Measurements from ENCODE around the gene TMEM198. TPM values are rescaled to one million over a fixed set of nuclear protein-coding genes. Genes with fewer than 3 reads are reported as not detected.

Gene TMEM198
- total RNA-seq = 1.1 and 1.3 TPM in 2 replicates

DNA sequence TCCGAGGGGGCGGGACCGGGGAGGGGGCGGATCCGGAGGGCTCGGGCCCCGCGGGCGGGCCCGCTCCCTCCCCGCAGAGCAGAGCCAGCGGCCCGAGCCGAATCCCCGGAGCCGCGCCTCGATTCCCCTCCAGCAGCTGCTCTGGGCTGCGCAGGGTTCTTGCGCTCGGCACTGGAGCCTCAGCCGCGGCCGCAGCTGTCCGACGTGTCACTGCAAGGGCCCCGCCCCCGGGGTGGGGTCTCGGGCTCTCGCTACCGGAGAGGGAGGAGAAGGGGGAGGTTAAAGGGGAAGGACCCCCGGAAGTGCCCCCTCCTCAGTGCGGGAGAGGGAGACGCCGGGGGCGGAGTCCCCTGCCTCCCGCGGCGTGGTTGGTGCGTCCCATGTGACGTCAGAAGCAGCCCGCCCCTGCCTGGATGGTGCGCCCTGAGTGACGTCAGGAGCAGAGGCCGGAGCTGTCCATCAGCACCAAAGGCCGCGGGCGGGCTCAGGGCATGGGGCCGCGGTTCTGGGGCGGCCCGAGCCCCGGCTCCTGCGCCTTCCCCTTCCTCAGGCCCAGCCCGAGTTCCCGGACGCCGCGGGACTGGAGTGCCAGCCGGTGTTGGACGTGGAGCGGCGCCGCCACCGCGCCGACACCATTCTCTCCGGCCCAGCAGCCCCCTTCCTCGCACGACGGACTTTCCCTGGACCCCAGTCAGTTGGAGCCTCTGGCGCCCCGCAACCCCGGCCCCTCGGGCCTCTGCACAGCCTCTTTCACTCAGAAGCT is at the start of gene TMEM198, which contains the start of gene CHPF:
TSS of gene TMEM198 (plus strand) at position 433 of the 763 bp plus-strand sequence. CDS start 700 bp downstream, outside the sequence.
TSS of gene CHPF (minus strand) at position 214 of the 763 bp plus-strand sequence. CDS start 271 bp downstream, outside the sequence.

DNA sequence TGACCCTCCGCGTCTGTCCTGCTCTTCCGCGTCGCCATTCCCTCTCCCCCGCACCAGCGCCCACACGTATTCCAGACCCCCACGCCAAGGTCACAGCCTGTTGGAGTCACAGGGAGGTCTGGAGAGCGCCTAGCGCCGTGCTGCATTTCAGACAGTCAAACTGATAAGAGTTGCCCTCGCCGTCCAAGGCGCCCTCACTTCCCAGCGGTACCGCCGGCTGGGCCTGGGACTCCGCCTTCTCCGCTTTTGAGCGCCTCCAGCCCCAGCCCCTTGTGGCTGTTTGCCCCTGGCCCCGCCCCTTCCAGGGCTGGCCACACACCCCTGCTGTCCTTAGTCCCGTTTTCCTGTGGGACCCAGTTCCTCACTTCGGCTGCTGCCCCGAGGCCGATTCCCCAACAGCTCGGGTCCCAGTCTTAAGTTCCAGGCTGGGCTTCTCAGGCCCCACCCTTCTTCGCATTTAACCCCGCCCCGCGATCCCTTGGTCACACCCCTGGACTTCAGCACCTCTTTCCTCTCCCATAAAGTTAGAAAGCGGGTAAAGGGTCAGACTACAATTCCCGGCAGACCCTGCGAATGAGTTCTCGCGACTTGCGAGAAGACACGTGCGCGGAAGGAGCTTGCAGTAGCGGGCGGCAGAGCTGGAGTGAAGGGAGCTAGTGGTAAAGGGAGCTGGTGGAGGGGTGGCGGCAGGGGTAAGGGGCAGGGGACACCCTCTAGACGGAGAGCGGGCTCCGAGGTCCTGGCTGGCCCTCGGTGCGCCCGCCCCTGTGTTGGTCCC is 45.4 kb upstream of the TMEM198 start, which contains the start of gene GMPPA:
TSS of gene GMPPA (plus strand) at position 612 of the 778 bp plus-strand sequence. CDS start 1,085 bp downstream, outside the sequence.

DNA sequence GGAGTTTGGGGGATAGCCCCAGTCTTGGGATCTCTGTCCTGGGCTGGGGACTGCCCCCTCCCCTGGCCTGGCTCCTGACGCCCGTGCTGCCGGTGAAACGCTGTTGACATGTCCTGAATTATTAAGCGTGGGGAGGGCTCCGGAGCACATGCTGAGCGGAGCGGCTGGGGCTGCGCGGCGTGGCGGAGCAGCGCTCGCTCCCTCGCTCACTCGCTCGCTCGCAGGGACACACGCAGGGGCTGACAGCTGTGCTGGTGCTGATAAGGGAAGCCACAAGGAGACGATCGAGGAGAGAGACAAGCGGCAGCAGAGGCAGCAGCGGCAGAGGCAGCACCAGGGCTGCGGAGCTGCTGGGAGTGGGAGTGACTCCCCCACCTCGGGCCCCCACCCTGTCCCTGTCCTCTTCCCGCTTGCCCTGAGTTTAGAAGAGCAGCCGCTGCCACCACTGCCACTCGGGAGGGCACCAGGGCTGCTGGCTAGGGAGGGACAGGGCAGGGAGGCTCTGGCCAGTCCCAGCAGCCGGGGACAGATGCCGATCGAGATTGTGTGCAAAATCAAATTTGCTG is 29.5 kb upstream of the TMEM198 start, which contains the start of gene ASIC4:
TSS of gene ASIC4 (plus strand) at position 287 of the 566 bp plus-strand sequence. CDS start at position 530, 243 bp downstream.

DNA sequence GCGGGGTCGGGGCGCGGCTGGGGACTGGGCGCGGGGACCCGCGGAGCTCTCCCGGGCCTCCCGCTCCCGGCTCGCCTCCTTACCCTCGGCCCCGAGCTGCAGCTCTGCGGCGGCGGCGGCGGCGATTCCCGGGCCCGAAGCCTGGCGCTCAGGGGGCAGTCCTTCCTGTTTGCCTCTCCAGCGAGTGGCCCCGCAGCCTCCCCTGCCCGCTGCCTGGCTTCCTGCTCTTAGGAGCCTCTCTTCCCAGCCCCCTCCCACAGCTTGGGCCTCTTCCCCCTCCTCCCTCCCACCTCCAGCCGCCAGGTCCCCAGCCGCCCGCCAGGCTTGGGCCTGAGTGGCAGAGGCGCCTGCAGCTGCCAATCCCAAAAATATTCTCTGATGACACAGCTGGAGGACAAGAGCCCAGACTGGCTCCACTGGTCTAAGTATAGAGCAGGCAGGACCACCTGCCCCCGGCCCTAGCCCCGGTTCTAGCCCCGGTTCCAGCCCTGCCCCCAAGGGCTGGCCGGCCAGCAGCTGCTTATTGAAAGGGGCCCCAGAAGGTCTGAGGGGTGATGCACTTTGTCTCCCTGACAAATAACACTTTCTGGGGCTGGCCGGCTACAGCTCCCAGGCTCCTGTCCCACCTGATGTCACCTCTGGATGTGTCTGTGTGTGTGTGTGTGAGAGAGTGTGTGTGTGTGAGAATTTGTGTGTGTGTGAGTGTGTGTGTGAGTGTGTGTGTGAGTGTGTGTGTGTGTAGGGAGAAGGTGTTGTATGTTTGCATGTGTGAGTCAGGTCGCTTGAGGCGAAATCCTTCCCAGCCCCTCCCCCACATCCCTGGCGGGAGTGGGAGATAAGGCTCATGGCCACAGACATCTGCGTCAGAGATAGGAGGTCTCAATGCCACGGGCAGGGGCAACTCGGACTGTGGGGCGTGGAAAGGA is 27.7 kb downstream of the TMEM198 start, which contains the start of gene OBSL1:
TSS of gene OBSL1 (minus strand) at position 229 of the 926 bp plus-strand sequence. CDS start 307 bp downstream, outside the sequence.

GRCh38 chr2:219572237-219573001 is 28.6 kb downstream of the TMEM198 start, which contains the start of gene INHA:
INHA (plus strand) TSS chr2:219572310; CDS start chr2:219572375, 65 bp downstream.

GRCh38 chr2:219597552-219598307 is 53.9 kb downstream of the TMEM198 start, which contains the start of gene STK11IP:
STK11IP (plus strand) TSS chr2:219597857; CDS start chr2:219598120, 263 bp downstream.

Small RNAs within 50 kb of the gene (small RNA-seq; reads per million reads assigned to genes)
- gene MIR3132 (not detected), gene RN7SKP213 (not detected)

Other genes starting within 250 kb of the TMEM198 start
- 0.13 and 0.43 TPM in 2 replicates for gene PTPRN, start 234.6 kb upstream of the TMEM198 start, total RNA-seq
- not detected in 2 replicates for gene RESP18, start 211.3 kb upstream of the TMEM198 start, total RNA-seq
- 43.6 and 52.8 TPM in 2 replicates for gene DNPEP, start 156.1 kb upstream of the TMEM198 start, total RNA-seq
- gene DES, start 125.7 kb upstream of the TMEM198 start, total RNA-seq = 0.76 and 1.6 TPM in 2 replicates
- 18.6 and 28.7 TPM in 2 replicates for gene SPEG, start 109.2 kb upstream of the TMEM198 start, total RNA-seq
- gene GMPPA, start 45.1 kb upstream of the TMEM198 start, total RNA-seq = 44.3 and 46.0 TPM in 2 replicates
- under 0.01 TPM in 1 of 2 replicates, not detected in the other for gene ASIC4, start 29.5 kb upstream of the TMEM198 start, total RNA-seq
- 102 and 129 TPM in 2 replicates for gene CHPF, start 219 bp upstream of the TMEM198 start, total RNA-seq
- 57.1 and 60.0 TPM in 2 replicates for gene OBSL1, start 27.5 kb downstream of the TMEM198 start, total RNA-seq
- 0.11 and 0.26 TPM in 2 replicates for gene INHA, start 28.3 kb downstream of the TMEM198 start, total RNA-seq
- gene STK11IP, start 53.8 kb downstream of the TMEM198 start, total RNA-seq = 12.1 and 12.3 TPM in 2 replicates
- 3.6 and 3.8 TPM in 2 replicates for gene SLC4A3, start 83.6 kb downstream of the TMEM198 start, total RNA-seq